ENCODE results near the gene LHFPL3. TPM values are rescaled to one million over a fixed set of nuclear protein-coding genes. Genes with fewer than 3 reads are reported as not detected.

Gene LHFPL3
- total RNA-seq, 1 donor from 2014 or later: not detected

- Histone ChIP-seq H3K36me3 (ENCODE audit: control insufficient read depth, insufficient read depth, low read length) (no peaks in the 10 kb centered on the region), H3K4me3 (ENCODE audit: low read depth, low read length) (no peak overlapping the region), H3K27me3 (ENCODE audit: control insufficient read depth, insufficient read depth, low read length) (no peaks in the 10 kb centered on the region)
- DNase-seq (ENCODE audit: low read depth): no peak
- TF ChIP-seq, protein P1, sequence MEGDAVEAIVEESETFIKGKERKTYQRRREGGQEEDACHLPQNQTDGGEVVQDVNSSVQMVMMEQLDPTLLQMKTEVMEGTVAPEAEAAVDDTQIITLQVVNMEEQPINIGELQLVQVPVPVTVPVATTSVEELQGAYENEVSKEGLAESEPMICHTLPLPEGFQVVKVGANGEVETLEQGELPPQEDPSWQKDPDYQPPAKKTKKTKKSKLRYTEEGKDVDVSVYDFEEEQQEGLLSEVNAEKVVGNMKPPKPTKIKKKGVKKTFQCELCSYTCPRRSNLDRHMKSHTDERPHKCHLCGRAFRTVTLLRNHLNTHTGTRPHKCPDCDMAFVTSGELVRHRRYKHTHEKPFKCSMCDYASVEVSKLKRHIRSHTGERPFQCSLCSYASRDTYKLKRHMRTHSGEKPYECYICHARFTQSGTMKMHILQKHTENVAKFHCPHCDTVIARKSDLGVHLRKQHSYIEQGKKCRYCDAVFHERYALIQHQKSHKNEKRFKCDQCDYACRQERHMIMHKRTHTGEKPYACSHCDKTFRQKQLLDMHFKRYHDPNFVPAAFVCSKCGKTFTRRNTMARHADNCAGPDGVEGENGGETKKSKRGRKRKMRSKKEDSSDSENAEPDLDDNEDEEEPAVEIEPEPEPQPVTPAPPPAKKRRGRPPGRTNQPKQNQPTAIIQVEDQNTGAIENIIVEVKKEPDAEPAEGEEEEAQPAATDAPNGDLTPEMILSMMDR (IDR thresholded peaks at IDR 0.05; ENCODE audit: insufficient read depth, low read length, severe bottlenecking): no peak
- no peak for FAIRE-seq
Measured at GRCh38 chr7:104603957-104604356, 275.6 kb downstream of the LHFPL3 start.

GRCh38 chr7:104604706-104605105, 276.3 kb downstream of the LHFPL3 start:
- no peaks in the 10 kb centered on the region for H3K27me3 ChIP-seq (ENCODE audit: control insufficient read depth, insufficient read depth, low read length)
- no peak overlapping the region for H3K4me3 ChIP-seq (ENCODE audit: low read depth, low read length)
- DNase-seq (ENCODE audit: low read depth) (no peak), FAIRE-seq (no peak)
- TF ChIP-seq, protein P1 (IDR thresholded peaks at IDR 0.05; ENCODE audit: insufficient read depth, low read length, severe bottlenecking): no peak
- no peaks in the 10 kb centered on the region for H3K36me3 ChIP-seq (ENCODE audit: control insufficient read depth, insufficient read depth, low read length)

DNA sequence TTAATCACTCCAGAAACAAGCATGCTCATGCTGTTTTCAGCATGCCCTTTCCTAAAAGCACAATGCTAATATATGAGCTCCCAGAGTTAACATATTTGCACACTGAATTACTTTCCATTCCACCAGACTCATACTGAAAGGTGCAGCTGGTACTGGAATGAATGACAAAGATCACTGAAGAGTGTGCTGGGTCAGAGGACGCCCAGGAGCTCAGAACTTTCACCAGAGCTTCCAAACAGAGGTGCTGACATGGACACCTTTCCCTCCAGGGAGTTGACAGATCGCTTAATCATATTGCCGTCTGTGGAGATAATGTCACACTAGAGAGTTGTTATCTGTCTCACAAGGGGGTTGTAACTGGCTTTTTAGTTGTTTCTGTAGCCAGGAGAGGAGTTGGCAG, 292.9 kb downstream of the LHFPL3 start:
- no peaks in the 10 kb centered on the region for H3K36me3 ChIP-seq (ENCODE audit: control insufficient read depth, insufficient read depth, low read length)
- no peak for DNase-seq (ENCODE audit: low read depth)
- FAIRE-seq: no peak
- TF ChIP-seq, protein P1 (IDR thresholded peaks at IDR 0.05; ENCODE audit: insufficient read depth, low read length, severe bottlenecking): no peak
- H3K27me3 ChIP-seq (ENCODE audit: control insufficient read depth, insufficient read depth, low read length): no peaks in the 10 kb centered on the region
- H3K4me3 ChIP-seq (ENCODE audit: low read depth, low read length): no peak overlapping the region

- H3K4me3 ChIP-seq (ENCODE audit: low read depth, low read length): no peak overlapping the region
- DNase-seq (ENCODE audit: low read depth): peak; percentile 18
- H3K36me3 ChIP-seq (ENCODE audit: control insufficient read depth, insufficient read depth, low read length): no peaks in the 10 kb centered on the region
- H3K27me3 ChIP-seq (ENCODE audit: control insufficient read depth, insufficient read depth, low read length): no peaks in the 10 kb centered on the region
- TF ChIP-seq, protein P1 (IDR thresholded peaks at IDR 0.05; ENCODE audit: insufficient read depth, low read length, severe bottlenecking): no peak
- FAIRE-seq: no peak
Measured at GRCh38 chr7:104625956-104626355, 297.6 kb downstream of the LHFPL3 start.

GRCh38 chr7:104627516-104627915, 299.1 kb downstream of the LHFPL3 start:
- TF ChIP-seq, protein P1 (IDR thresholded peaks at IDR 0.05; ENCODE audit: insufficient read depth, low read length, severe bottlenecking): no peak
- DNase-seq (ENCODE audit: low read depth) (peak; percentile 24), FAIRE-seq (peak; percentile 62)
- Histone ChIP-seq H3K27me3 (ENCODE audit: control insufficient read depth, insufficient read depth, low read length) (no peaks in the 10 kb centered on the region), H3K36me3 (ENCODE audit: control insufficient read depth, insufficient read depth, low read length) (no peaks in the 10 kb centered on the region), H3K4me3 (ENCODE audit: low read depth, low read length) (no peak overlapping the region)

GRCh38 chr7:104628017-104628416, 299.6 kb downstream of the LHFPL3 start:
- TF ChIP-seq, protein P1 (IDR thresholded peaks at IDR 0.05; ENCODE audit: insufficient read depth, low read length, severe bottlenecking): no peak
- Histone ChIP-seq H3K27me3 (ENCODE audit: control insufficient read depth, insufficient read depth, low read length) (no peaks in the 10 kb centered on the region), H3K36me3 (ENCODE audit: control insufficient read depth, insufficient read depth, low read length) (no peaks in the 10 kb centered on the region), H3K4me3 (ENCODE audit: low read depth, low read length) (no peak overlapping the region)
- FAIRE-seq (no peak), DNase-seq (ENCODE audit: low read depth) (no peak)

Data from bronchial epithelial cell (primary cell).